GM19035 (cell line): ENCODE results near the gene INHA.

Experiments
- ATAC-seq: cut with Tn5 transposase; IDR thresholded peaks from one replicate; pipeline ENCODE4 v1.9.1; 2021; ENCODE audit not compliant: unreplicated experiment

Gene INHA

DNA sequence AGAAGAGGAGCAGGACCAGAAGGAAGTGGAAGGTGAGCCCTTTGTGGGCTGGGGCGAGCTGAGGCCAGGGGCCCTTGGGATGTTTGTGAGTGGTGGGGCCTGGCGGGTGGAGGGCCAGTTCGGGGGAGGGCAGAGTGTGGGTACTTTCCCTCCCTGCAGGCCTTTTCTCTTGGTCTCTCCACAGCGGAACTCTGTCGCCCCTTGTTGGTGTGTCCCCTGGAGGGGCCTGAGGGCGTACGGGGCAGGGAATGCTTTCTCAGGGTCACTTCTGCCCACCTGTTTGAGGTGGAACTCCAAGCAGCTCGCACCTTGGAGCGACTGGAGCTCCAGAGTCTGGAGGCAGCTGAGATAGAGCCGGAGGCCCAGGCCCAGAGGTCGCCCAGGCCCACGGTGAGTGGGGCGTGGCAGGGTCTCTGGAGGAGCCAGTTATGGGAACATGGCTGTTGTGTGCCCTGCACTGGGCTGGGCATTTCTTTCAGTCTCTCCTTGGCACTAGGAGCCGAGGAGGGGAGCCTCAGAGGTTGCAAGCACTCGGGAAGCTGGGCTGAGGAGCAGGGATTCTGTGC is 36.4 kb downstream of the INHA start:
- ATAC-seq, result no peak

DNA sequence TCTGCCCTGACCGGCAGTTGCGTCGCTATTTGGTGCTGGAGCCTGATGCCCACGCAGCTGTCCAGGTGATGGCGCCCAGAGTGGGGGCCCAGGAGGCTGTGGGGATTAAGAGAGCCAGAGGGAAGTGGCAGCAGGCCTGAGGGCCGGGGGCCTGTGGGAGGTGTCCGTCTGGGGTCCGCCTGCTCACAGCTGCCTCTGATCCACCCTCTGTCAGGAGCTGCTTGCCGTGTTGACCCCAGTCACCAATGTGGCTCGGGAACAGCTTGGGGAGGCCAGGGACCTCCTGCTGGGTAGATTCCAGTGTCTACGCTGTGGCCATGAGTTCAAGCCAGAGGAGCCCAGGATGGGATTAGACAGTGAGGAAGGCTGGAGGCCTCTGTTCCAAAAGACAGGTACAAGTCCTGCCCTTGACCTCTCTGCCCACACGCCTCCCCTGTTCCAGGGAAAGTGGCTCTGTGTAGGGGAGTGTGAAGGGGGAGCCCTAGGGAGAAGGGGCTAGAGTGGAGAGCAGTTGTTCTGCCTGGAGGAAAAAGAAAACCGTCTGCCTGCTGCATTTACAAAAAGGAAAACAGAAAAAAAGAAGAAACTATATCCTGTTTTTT is 37.1 kb downstream of the INHA start:
- ATAC-seq, result no peak

DNA sequence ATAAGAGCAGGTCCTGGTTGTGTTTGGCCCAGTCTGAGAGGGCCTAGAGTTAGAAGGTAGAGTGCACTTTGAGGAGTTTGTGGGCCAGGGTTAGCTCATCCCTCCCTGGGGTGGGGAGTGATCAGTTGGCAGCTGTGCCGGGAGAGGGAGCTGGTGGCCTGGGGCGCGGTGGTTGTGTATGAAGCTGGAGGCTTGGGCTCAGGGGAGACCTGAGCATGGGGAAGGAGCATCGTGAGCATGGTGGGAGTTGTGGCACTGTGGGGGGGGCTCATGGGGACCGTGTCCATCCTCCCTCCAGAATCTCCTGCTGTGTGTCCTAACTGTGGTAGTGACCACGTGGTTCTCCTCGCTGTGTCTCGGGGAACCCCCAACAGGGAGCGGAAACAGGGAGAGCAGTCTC is 39.2 kb downstream of the INHA start:
- ATAC-seq, result no peak

DNA sequence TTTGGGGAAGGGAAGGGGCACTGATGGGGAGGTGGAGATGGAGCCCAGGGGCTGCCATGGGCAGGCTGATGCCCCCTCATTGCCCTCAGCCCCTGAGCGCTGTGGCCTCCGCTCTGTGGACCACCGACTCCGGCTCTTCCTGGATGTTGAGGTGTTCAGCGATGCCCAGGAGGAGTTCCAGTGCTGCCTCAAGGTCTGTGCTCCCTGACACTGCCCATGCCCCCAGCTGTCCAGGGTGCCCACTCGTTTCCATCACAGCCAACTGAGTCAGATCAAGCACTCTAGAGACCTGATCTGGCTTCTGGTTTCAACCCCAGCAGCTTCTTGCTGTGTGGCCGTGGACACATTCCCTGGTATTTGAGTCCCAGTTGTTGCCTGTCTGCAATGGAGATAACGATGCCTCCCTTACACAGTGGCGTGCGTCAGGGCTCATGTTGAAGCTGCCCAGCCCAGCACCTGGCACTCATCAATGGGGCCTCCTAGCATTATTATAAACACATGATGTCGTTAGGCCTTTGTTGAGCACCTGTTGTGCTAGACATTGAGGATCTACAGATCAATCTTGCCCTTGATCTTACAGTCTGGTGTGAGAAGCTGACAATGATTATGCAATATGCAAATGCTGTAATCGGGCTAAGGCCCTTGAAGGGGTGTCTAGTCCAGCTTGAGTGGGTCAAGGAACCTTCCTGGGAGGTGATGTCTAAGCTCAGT is 39.9 kb downstream of the INHA start:
- ATAC-seq, result no peak

DNA sequence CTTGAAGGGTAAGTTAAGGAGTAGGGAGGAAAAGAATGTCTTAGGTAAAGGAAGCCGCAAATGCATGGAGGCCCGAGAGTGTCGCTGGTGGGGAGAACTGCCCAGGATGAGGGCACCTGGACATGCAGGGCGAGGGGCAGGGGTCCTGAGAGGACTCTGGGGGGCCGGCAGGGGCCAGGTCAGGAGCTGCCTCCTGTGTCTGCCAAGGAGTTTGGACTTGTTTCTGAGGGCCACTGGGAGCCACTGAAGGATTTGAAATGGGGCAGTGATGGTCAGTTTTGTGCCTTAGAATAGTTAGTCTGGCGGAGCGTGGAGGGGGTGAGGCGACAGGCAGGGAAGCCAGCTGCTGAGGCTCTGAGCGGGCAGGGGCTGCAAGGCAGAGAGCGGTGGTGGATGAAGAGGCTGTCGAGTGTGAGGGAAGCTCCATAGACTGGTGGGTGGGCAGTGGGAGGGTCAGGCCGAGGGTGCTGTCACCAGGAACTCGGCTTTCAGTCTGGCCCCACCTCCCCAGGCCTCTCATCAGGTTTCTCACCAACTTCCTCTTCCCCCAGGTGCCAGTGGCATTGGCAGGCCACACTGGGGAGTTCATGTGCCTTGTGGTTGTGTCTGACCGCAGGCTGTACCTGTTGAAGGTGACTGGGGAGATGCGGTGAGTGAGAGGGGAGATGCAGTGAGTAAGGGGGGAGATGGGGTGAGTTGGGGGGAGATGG is 40.6 kb downstream of the INHA start:
- ATAC-seq, result no peak

DNA sequence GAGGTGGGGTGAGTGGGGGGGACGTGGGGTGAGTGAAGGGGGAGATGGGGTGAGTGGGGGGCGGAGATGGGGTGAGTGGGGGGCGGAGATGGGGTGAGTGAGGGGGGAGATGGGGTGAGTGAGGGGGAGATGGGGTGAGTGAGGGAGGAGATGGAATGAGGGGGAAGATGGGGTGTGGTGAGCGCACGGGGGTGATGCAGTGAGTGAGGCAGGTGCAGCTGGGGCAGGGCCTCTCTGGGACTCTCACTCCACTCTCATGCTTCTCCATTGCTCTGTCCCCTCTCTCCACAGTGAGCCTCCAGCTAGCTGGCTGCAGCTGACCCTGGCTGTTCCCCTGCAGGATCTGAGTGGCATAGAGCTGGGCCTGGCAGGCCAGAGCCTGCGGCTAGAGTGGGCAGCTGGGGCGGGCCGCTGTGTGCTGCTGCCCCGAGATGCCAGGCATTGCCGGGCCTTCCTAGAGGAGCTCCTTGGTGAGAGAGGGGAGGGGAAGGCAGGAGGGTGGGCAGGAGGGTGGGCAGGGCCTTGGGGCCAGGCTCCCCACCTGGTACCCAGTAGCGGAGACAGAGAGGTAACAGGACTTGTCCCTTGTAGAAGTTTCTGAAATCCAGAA is 41.5 kb downstream of the INHA start:
- no peak for ATAC-seq

DNA sequence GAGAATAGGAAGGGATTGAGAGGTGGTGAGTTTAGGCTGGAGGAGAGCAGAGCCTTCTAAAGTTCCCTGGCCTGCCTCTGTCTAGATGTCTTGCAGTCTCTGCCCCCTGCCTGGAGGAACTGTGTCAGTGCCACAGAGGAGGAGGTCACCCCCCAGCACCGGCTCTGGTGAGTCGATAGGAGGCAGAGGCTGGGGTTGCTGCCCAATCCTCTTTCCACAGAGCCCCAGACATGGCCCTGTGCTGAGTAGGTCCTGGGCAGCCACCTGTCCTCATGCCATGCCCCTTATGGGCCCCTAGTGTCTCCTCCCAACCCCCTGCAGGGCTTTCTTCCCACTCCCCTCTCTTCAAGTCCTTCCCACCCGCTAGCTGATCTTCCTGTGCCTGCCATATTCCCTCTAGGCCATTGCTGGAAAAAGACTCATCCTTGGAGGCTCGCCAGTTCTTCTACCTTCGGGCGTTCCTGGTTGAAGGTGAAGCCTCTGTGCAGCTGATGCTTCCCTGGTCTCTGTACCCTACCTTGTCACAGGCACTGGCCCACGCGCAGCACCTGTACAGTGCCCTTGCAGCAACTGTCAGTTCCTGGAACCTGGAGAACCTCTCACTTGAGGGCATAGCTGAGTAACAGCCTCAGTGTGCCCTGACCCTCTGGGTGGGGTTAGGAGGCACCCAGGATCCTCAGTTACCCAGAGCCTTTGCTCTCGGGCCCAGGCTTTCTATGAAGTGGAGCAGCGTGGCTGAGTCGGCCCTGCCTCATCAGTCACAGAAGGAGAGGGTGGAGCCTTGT is 42.2 kb downstream of the INHA start:
- no peak for ATAC-seq

DNA sequence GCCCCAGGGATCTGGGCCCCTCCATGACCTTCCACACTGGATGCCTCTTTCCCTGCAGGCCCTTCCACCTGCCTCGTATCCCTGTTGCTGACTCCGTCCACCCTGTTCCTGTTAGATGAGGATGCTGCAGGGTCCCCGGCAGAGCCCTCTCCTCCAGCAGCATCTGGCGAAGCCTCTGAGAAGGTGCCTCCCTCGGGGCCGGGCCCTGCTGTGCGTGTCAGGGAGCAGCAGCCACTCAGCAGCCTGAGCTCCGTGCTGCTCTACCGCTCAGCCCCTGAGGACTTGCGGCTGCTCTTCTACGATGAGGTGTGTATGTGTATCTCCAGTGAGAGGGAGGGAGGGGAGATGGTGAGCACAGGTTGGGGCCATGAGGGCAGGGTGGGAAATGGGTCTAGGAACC is 42.9 kb downstream of the INHA start:
- ATAC-seq, result no peak

DNA sequence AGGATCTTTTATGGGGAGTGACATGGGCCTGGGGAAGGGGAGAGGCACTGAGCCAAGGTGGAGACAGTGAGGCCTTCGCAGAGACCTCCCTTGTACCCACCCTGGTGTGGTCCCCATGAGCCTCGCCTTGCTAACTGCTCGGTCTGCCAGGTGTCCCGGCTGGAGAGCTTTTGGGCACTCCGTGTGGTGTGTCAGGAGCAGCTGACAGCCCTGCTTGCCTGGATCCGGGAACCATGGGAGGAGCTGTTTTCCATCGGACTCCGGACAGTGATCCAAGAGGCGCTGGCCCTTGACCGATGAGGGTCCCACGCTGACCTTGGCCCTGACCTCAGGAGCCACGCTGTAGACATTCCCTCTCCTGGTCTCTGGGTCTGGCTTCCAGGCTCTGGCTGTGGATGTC is 43.8 kb downstream of the INHA start:
- no peak for ATAC-seq

DNA sequence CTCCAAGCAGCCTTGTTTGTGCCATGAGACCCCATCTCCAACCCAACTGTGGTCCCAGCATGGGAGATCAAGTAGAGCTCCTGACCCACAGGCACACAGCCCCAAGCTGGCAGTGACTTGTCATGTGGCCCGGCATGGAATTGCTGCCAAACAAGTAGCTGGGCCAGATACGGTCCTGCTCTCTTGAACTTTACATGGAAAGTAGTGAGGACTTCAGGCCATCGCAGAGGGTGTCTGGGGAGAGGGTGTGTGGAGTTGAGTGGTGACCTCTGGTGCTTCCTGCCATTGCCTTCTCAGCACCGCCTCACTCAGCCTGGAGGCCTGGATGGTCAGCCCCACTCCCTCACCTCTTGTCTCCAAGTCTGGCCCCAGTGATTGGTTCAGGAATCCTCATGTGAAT is 44.4 kb downstream of the INHA start:
- no peak for ATAC-seq

DNA sequence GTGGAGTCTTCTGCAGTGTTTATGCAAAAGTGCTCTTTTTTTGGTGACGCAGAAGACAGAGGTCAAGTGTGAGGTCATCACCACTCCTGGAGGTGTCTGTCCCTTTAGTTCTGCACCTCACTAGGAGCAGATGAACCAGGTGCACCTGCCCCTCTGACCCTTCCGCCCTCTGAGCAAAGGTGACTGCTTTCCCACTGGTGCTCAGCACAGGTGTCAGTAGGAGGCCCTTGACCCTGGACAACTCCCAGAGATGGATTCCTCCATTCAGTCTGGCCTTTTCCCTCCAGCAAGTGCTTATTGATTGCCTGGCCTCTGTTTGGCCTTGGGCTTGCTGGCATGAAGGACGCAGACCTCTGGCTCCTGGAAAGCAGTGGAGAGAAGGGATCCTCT is 46.6 kb downstream of the INHA start:
- no peak for ATAC-seq

DNA sequence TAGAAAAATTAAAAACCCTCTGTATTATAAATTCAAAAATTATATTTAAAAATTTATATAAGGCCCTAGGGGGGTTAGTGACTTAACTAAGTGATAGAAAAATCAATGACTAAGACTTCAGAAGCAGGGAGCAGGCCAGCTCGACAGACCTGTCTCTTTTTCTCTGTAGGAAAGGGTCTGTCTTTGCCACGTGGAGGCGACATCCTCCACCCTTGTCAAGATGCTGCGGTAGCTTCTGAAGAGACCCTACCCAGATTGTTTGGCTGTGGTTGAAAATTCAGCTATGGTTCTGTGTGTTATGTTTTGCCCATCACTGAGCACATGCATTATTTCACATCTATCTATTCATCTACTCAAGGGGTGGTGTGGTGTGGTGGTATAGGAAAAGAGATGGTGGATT is 47.1 kb downstream of the INHA start:
- no peak for ATAC-seq

DNA sequence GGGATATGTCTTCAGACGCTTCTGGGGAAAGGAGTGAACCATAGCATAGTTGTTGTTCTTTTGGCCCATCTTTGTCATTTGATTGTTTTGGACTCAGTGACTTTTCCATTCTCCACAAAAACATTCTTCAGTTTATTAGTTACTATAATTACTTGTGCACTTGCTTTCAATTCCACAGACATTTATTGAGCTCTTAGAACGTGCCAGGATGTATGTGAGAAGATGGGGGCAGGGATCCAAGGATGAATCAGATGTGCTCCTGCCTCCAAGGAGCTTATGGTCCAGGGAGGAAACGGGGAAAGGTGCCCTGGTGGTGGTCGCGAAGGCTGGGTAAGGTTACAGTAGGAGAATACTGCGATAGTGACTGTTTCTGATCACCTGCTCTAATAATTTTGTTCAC is 48.4 kb downstream of the INHA start:
- ATAC-seq, result no peak

DNA sequence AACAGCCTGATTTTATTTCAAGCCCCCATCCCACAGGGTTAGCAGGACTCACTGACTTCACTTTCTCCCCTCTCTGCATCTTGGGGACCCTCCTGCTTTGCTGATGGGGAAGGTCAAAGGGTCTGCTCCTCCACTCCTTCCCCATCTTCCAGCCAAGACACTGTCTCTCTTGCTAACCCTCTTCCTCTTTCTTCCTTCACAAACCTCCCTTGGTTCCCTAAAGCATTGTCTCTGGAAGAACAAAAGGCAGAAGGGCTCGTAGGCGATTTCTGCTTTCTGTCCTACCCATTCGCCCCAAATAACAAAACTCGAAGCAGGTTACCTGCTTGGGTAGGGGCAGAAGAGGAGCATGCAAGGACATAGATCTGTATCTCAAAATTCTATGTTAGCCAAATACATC is 49.8 kb downstream of the INHA start:
- no peak for ATAC-seq

DNA sequence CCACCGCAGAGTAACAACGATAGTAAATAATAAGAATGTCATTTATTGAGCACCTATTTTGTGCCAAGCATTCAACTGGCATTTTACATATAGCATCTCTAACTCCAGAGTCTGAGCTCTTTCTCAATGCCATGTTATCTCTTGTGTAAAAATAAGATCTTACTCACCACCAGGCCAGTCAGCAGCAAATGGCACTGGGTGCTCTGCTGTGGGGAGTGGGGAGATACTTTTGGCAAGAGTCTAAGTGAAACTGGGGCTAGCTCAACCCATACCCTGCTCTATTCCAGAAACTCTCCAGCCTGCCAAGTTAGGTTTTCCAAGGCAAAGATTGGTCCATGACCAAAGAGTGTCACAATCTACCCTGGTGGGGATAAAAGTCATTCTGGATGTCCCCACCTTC is 50.4 kb downstream of the INHA start:
- no peak for ATAC-seq

DNA sequence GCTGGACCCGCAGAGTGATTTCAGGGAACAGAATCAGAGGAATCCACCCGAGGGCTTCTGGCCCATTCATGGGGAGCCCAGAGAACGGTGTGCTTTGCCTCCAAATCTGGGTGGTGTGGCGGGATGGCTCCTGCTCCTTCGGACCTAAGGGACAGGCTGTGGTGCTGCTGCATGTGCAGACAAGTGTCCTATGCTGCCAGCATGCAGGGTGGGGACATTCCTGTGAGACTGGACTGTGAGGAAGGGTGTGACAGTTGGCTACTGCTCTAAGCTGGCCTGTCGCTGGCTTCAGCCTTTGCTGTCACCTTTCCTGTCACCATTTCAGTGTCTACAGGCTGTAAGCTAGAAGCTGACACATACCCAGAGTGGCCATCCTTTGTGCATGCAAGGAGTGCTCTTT is 52.5 kb downstream of the INHA start:
- ATAC-seq, result no peak

DNA sequence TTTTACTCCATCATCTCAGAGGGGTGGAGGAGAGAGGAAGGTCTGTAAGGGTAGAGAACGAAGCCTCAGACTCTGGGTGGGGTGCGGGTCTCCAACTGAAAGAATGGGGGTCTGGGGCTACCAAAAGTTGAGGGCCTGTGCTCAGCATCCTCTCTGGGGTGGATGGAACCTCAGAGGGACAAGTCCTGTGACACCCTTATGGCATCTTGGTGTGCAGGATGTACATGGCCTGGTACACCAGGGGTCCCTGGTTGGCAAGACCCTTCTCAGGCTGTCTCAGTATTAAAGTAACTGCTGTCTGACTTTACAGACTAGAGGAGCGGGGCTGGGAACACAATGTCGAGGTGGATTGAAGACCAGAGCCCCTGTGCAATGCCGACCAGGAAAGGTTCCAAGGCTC is 53.1 kb downstream of the INHA start:
- no peak for ATAC-seq
